Ishikawa (cell line): ENCODE measurements around the gene PRPF18.

Experiments
- CREB1 ChIP-seq: IDR thresholded peaks from 2 replicates; pipeline ENCODE4 v1.6.1; 2012; ENCODE audit warnings: low read depth
- EP300 ChIP-seq: IDR thresholded peaks from 2 replicates; pipeline ENCODE4 v1.6.1; 2012; ENCODE audit warnings: borderline replicate concordance
- FOXM1 ChIP-seq: IDR thresholded peaks from 2 replicates; pipeline ENCODE4 v1.6.1; 2012; ENCODE audit warnings: low read depth, borderline replicate concordance
- NFIC ChIP-seq: IDR thresholded peaks from 2 replicates; pipeline ENCODE4 v1.6.1; 2012
- RAD21 ChIP-seq: IDR thresholded peaks from 2 replicates; pipeline ENCODE4 v1.6.1; 2012; ENCODE audit warnings: low read depth
- REST ChIP-seq: IDR thresholded peaks from 2 replicates; pipeline ENCODE4 v1.6.1; 2012; ENCODE audit warnings: low read depth, mild to moderate bottlenecking
- TAF1 ChIP-seq: IDR thresholded peaks from 2 replicates; pipeline ENCODE4 v1.6.1; 2012; ENCODE audit warnings: low read depth, mild to moderate bottlenecking
- TCF12 ChIP-seq: IDR thresholded peaks from 2 replicates; pipeline ENCODE4 v1.6.1; 2012; ENCODE audit warnings: low read depth
- TEAD4 ChIP-seq: IDR thresholded peaks from 2 replicates; pipeline ENCODE4 v1.6.1; 2012
- USF1 ChIP-seq: IDR thresholded peaks from 2 replicates; pipeline ENCODE4 v1.6.1; 2012
- ZBTB7A ChIP-seq: IDR thresholded peaks from 2 replicates; pipeline ENCODE4 v1.6.1; 2012; ENCODE audit warnings: low read depth
- TF ChIP-seq, protein P1 (sequence below): IDR thresholded peaks from 2 replicates; pipeline ENCODE4 v1.6.1; 2012

- TF ChIP-seq EP300 = no peak
- TF ChIP-seq USF1 = no peak
- no peak for TF ChIP-seq RAD21
- TF ChIP-seq TCF12 = no peak
- no peak for TF ChIP-seq ZBTB7A
- no peak for TF ChIP-seq REST
- TF ChIP-seq CREB1 = no peak
- no peak for TF ChIP-seq TAF1
- TF ChIP-seq TEAD4 = no peak
- no peak for TF ChIP-seq FOXM1
- TF ChIP-seq NFIC = no peak
- TF ChIP-seq, protein P1, sequence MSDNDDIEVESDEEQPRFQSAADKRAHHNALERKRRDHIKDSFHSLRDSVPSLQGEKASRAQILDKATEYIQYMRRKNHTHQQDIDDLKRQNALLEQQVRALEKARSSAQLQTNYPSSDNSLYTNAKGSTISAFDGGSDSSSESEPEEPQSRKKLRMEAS = no peak
Measured at GRCh38 chr10:13643016-13643415, 56.3 kb downstream of the PRPF18 start.
